ENCODE measurements around the gene GATA5. TPM values are rescaled to one million over a fixed set of nuclear protein-coding genes. Genes with fewer than 3 reads are reported as not detected.

Gene GATA5
- total and polyA plus RNA-seq, 4 experiments from 2014 or later: not detected

DNA sequence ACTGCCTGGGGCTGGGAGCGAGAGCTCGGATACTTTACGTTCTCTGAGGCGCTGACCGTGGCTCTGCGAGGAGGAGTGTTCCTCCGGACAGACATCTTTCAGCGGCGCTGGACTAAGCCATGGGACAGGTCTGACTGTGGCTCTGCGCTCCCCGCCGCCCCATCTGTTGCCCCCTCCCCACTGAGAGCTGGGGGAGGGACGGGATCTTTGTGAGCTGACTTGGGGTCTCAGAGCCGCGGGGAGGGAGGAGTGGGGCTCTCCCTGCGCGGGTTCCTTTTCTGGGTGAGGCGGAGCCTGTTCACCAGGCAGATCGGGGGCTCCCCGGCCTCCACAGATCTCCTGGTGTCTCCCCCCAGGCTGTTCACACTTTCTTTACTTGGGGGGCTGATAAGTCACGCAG, 11.3 kb upstream of the GATA5 start:
- Histone ChIP-seq H3K9me3 (ENCODE audit: control insufficient read depth in 1 of 2, low read length in 2 of 2) (no peaks in the 10 kb centered on the region), H3K4me1 (ENCODE audit: insufficient read depth, low read length) (peaks cover 3% of the 10 kb centered on the region), H3K36me3 (ENCODE audit: insufficient read depth, low read length) (no peaks in the 10 kb centered on the region), H3K4me3 (ENCODE audit: low read length in 2 of 2) (no peak overlapping the region), H3K27me3 (ENCODE audit: insufficient read depth, low read length) (peaks cover 2% of the 10 kb centered on the region), H3K27ac (ENCODE audit: low read depth, low read length) (no peak overlapping the region)
- intact Hi-C loops (cut with micrococcal nuclease): no loop called here
- CTCF ChIA-PET (ENCODE audit: partially characterized antibody): no interaction called here
- POLR2A ChIA-PET (ENCODE audit: partially characterized antibody): no interaction called here
- H3K4me1 Mint-ChIP-seq: peaks cover 0 to 4% (median 2%) of the 10 kb centered on the region in 4 donors
- peaks cover 30 to 43% of the 10 kb centered on the region in 2 donors for H3K27me3 Mint-ChIP-seq
- no peaks in the 10 kb centered on the region for H3K36me3 Mint-ChIP-seq
- DNase-seq: no peak
- H3K9me3 Mint-ChIP-seq: peaks cover 0 to 1% (median 0%) of the 10 kb centered on the region in 8 donors
- H3K4me3 Mint-ChIP-seq: no peak overlapping the region
- H3K27ac Mint-ChIP-seq: no peak overlapping the region

DNA sequence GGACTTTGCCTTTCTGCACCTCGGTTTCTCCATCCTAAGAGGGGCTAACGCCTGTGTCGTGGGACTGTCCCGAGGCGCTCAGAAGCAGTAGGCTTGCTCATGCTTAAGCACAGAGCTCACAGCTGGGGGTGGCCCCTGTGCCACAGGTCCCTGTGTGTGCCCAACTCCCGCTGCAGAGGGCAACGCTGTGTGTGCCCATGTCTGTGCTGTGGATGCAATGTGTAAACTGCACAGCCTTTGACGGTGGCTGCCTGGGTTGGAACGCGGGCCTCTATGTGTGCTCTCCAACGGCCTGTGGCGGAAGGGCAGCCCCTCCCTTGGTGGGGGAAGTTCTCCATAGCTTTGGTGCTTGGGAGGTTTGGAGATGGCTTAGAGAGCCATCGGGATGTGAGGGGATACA, 10.7 kb upstream of the GATA5 start:
- Mint-ChIP-seq H3K27me3 (peaks cover 30 to 43% of the 10 kb centered on the region in 2 donors), H3K36me3 (no peaks in the 10 kb centered on the region), H3K9me3 (peaks cover 0 to 1% (median 0%) of the 10 kb centered on the region in 8 donors), H3K4me3 (no peak overlapping the region), H3K27ac (no peak overlapping the region), H3K4me1 (peaks cover 0 to 4% (median 2%) of the 10 kb centered on the region in 4 donors)
- H3K36me3 ChIP-seq (ENCODE audit: insufficient read depth, low read length): no peaks in the 10 kb centered on the region
- intact Hi-C loops (cut with micrococcal nuclease): no loop called here
- peaks cover 7% of the 10 kb centered on the region for H3K27me3 ChIP-seq (ENCODE audit: insufficient read depth, low read length)
- peaks cover 6% of the 10 kb centered on the region for H3K4me1 ChIP-seq (ENCODE audit: insufficient read depth, low read length)
- no peaks in the 10 kb centered on the region for H3K9me3 ChIP-seq (ENCODE audit: control insufficient read depth in 1 of 2, low read length in 2 of 2)
- no peak overlapping the region for H3K4me3 ChIP-seq (ENCODE audit: low read length in 2 of 2)
- ChIA-PET POLR2A (ENCODE audit: partially characterized antibody) (no interaction called here), CTCF (ENCODE audit: partially characterized antibody) (no interaction called here)
- H3K27ac ChIP-seq (ENCODE audit: low read depth, low read length): no peak overlapping the region
- no peak for DNase-seq

DNA sequence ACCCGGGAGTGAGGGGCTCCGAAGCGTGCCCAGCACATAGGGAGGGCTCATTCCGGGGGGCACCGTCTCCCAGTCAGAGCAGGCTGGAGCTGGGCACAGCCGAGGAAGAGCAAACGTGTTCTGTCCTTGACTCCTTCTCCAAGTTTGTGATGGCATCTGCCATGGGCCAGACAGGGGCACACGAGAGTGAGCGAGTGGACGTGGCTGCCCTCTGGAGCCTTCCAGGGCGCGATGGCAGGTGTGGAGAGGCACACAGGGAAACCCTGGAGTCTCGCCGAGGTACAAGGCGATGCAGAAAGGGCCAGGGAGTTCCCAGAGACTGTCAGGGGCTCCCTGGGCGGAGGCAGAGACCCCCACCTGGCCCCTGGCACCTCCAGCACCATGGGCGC, 9.9 kb upstream of the GATA5 start:
- Histone ChIP-seq H3K4me3 (ENCODE audit: low read length in 2 of 2) (no peak overlapping the region), H3K27ac (ENCODE audit: low read depth, low read length) (no peak overlapping the region), H3K4me1 (ENCODE audit: insufficient read depth, low read length) (peaks cover 6% of the 10 kb centered on the region), H3K27me3 (ENCODE audit: insufficient read depth, low read length) (peaks cover 8% of the 10 kb centered on the region), H3K9me3 (ENCODE audit: control insufficient read depth in 1 of 2, low read length in 2 of 2) (no peaks in the 10 kb centered on the region), H3K36me3 (ENCODE audit: insufficient read depth, low read length) (no peaks in the 10 kb centered on the region)
- no peaks in the 10 kb centered on the region for H3K36me3 Mint-ChIP-seq
- ChIA-PET POLR2A (ENCODE audit: partially characterized antibody) (no interaction called here), CTCF (ENCODE audit: partially characterized antibody) (no interaction called here)
- no peak for DNase-seq
- no peak overlapping the region for H3K27ac Mint-ChIP-seq
- intact Hi-C loops (cut with micrococcal nuclease): no loop called here
- no peak overlapping the region for H3K4me3 Mint-ChIP-seq
- H3K9me3 Mint-ChIP-seq: peaks cover 0 to 1% (median 0%) of the 10 kb centered on the region in 8 donors
- H3K4me1 Mint-ChIP-seq: peaks cover 0 to 4% (median 2%) of the 10 kb centered on the region in 4 donors
- peaks cover 30 to 38% of the 10 kb centered on the region in 2 donors for H3K27me3 Mint-ChIP-seq

DNA sequence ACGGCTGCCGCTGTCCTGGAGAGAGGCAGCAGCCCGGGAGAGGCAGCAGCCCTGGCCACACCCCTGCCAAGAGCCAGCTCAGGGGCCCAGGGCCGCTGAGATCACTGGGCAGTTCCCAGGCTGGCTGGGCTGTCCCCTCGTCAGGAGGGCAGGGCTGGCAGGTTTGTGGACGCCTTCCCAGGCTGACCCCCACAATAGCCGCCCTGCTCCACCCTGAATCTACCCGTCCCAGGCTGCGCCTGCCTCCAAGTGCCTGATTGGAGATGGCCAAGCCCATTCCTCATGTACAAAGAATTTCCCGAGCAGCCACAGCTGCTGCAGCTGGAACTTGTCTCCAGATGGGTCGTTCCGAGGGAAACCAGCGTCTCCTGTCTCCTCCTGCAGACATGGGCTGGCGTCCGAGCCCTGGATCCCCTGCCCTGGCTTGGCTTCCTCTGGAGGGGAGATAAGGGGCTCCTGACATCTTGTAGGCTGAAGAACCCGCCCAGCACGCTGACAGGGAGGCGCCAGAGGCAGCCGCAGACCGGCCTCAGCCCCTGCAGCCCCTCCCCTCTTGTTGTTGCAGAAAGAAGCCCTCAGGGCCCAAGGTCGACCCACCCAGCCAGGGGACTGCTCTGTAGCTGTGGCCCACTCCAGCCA, 9.4 kb upstream of the GATA5 start:
- Mint-ChIP-seq H3K9me3 (peaks cover 0 to 1% (median 0%) of the 10 kb centered on the region in 8 donors), H3K27me3 (peaks cover 30 to 36% of the 10 kb centered on the region in 2 donors), H3K36me3 (no peaks in the 10 kb centered on the region), H3K4me1 (peaks cover 0 to 4% (median 2%) of the 10 kb centered on the region in 4 donors), H3K27ac (no peak overlapping the region), H3K4me3 (no peak overlapping the region)
- ChIA-PET POLR2A (ENCODE audit: partially characterized antibody) (no interaction called here), CTCF (ENCODE audit: partially characterized antibody) (no interaction called here)
- H3K9me3 ChIP-seq (ENCODE audit: control insufficient read depth in 1 of 2, low read length in 2 of 2): no peaks in the 10 kb centered on the region
- H3K4me3 ChIP-seq (ENCODE audit: low read length in 2 of 2): no peak overlapping the region
- intact Hi-C loops (cut with micrococcal nuclease): no loop called here
- no peak overlapping the region for H3K27ac ChIP-seq (ENCODE audit: low read depth, low read length)
- H3K36me3 ChIP-seq (ENCODE audit: insufficient read depth, low read length): no peaks in the 10 kb centered on the region
- H3K27me3 ChIP-seq (ENCODE audit: insufficient read depth, low read length): peaks cover 12% of the 10 kb centered on the region
- no peak for DNase-seq
- H3K4me1 ChIP-seq (ENCODE audit: insufficient read depth, low read length): peaks cover 6% of the 10 kb centered on the region

DNA sequence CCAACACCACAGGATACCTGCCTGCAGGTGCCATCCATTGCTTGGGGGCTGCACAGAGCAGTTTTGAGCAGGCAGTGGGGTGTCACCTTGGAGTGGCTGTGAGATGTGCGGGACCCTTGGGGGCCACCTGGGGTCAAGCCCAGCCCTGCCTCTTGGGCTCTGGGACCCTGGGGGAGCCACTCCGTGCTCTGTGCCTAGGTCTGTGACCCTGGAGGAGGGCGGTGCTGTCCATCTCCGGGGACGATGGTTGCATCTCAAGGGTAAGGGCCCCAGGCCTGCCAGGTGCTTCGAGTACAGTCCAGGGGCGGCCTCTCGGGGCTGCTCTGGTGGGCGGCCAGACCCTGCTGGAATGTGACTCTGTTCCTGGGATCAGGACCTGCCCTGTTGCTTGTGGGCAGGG, 8.7 kb upstream of the GATA5 start:
- DNase-seq: no peak
- Histone ChIP-seq H3K36me3 (ENCODE audit: insufficient read depth, low read length) (no peaks in the 10 kb centered on the region), H3K9me3 (ENCODE audit: control insufficient read depth in 1 of 2, low read length in 2 of 2) (no peaks in the 10 kb centered on the region), H3K27ac (ENCODE audit: low read depth, low read length) (no peak overlapping the region), H3K4me1 (ENCODE audit: insufficient read depth, low read length) (peaks cover 6% of the 10 kb centered on the region), H3K4me3 (ENCODE audit: low read length in 2 of 2) (no peak overlapping the region), H3K27me3 (ENCODE audit: insufficient read depth, low read length) (peaks cover 13% of the 10 kb centered on the region)
- Mint-ChIP-seq H3K36me3 (no peaks in the 10 kb centered on the region), H3K27ac (no peak overlapping the region), H3K4me1 (peaks cover 0 to 6% (median 2%) of the 10 kb centered on the region in 4 donors), H3K27me3 (peaks cover 31 to 36% of the 10 kb centered on the region in 2 donors), H3K4me3 (no peak overlapping the region), H3K9me3 (peaks cover 0 to 1% (median 0%) of the 10 kb centered on the region in 8 donors)
- POLR2A ChIA-PET (ENCODE audit: partially characterized antibody): no interaction called here
- intact Hi-C loops (cut with micrococcal nuclease): no loop called here
- CTCF ChIA-PET (ENCODE audit: partially characterized antibody): no interaction called here

DNA sequence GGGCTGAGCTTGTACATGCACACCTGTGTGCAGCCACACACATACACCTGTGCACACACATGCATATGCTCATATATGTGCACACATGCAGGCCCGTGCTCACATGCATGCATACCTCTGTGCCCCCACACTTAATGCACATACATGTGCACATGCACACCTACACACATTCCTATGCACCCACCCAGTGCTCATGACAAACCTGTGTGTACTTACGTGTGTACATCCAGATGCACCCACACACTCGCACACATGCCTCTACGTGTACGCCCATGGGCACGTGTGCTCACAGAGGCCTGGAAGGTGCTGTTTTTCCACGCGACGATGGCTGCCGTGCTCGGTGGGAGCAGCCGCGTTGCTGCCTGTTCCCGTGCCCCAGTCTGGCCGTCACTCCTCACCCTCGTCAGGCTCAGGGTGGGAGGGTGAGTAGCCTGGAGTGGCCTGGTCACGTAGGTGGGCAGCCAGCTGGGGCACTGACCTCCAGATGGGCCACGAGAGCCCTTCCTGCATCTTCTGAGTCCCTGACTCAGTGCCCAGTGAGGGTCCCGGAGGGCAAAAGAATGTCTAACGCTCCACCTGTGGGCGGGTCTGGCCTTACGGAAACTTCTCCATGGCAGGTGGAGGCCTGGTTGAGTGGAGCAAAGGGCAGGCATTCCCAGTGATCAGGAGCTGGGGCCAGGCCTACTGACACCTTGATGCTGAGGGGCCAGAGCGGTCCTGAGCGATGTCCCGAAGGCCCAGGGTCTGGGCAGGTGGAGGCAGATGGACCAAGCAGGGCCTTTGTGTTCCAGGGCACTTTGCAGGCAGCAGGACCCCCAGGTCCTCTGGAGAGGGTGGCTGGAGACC, 8.0 kb upstream of the GATA5 start:
- H3K27me3 ChIP-seq (ENCODE audit: insufficient read depth, low read length): peaks cover 18% of the 10 kb centered on the region
- DNase-seq: no peak
- intact Hi-C loops (cut with micrococcal nuclease): no loop called here

DNA sequence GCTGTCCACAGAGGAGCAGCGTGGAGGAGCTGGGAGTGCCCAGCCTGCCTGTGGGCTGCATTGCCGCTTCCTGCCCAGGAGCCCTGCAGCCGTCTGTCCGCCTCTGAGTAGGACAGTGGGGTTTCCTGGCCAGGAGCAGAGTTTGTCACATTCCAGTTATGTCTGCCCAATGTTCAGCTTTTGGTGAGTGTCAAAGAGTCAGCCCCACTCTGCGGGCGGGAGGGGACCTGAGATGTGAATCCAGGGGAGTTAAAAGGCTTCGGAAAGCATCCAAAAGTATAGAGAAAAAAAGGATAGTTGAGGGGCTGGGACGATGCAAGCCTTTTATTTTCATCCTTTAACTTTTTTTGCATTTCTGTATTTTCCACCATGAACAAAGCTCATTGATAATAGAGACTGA, 7.2 kb upstream of the GATA5 start:
- POLR2A ChIA-PET (ENCODE audit: partially characterized antibody): no interaction called here
- no peak overlapping the region for H3K27ac Mint-ChIP-seq
- intact Hi-C loops (cut with micrococcal nuclease): no loop called here
- Histone ChIP-seq H3K36me3 (ENCODE audit: insufficient read depth, low read length) (no peaks in the 10 kb centered on the region), H3K4me1 (ENCODE audit: insufficient read depth, low read length) (peaks cover 6% of the 10 kb centered on the region), H3K9me3 (ENCODE audit: control insufficient read depth in 1 of 2, low read length in 2 of 2) (no peaks in the 10 kb centered on the region), H3K4me3 (ENCODE audit: low read length in 2 of 2) (no peak overlapping the region), H3K27me3 (ENCODE audit: insufficient read depth, low read length) (peaks cover 18% of the 10 kb centered on the region), H3K27ac (ENCODE audit: low read depth, low read length) (no peak overlapping the region)
- H3K27me3 Mint-ChIP-seq: peaks cover 39 to 41% of the 10 kb centered on the region in 2 donors
- peaks cover 0 to 9% (median 4%) of the 10 kb centered on the region in 4 donors for H3K4me1 Mint-ChIP-seq
- DNase-seq: no peak
- CTCF ChIA-PET (ENCODE audit: partially characterized antibody): no interaction called here
- no peak overlapping the region for H3K4me3 Mint-ChIP-seq
- no peaks in the 10 kb centered on the region for H3K36me3 Mint-ChIP-seq
- no peaks in the 10 kb centered on the region for H3K9me3 Mint-ChIP-seq

More for the DNA sequence above, 8.0 kb upstream of the GATA5 start:
- Mint-ChIP-seq H3K27me3 (peaks cover 37 to 38% of the 10 kb centered on the region in 2 donors), H3K4me3 (no peak overlapping the region), H3K9me3 (peaks cover 0 to 1% (median 0%) of the 10 kb centered on the region in 8 donors), H3K27ac (no peak overlapping the region), H3K36me3 (no peaks in the 10 kb centered on the region), H3K4me1 (peaks cover 0 to 9% (median 3%) of the 10 kb centered on the region in 4 donors)
- Histone ChIP-seq H3K4me1 (ENCODE audit: insufficient read depth, low read length) (peaks cover 6% of the 10 kb centered on the region), H3K4me3 (ENCODE audit: low read length in 2 of 2) (no peak overlapping the region), H3K27ac (ENCODE audit: low read depth, low read length) (no peak overlapping the region), H3K9me3 (ENCODE audit: control insufficient read depth in 1 of 2, low read length in 2 of 2) (no peaks in the 10 kb centered on the region), H3K36me3 (ENCODE audit: insufficient read depth, low read length) (no peaks in the 10 kb centered on the region)
- POLR2A ChIA-PET (ENCODE audit: partially characterized antibody): no interaction called here
- CTCF ChIA-PET (ENCODE audit: partially characterized antibody): no interaction called here
